HG02938 (cell line): ENCODE measurements around the gene SNX13.
A peak's percentile ranks its signal among the peaks of the same experiment; 100 is the strongest.

ENCODE experiments used
- ATAC-seq: cut with Tn5 transposase; IDR thresholded peaks from one replicate; pipeline ENCODE4 v1.9.1; 2021; ENCODE audit warnings: mild to moderate bottlenecking, moderate library complexity; ENCODE audit not compliant: unreplicated experiment

The SNX13 gene

GRCh38 chr7:17940302-17940883 lies at the start of gene SNX13:
Gene SNX13 (minus strand): TSS chr7:17940494. CDS start chr7:17940295, 199 bp downstream.
- peak; percentile 87 for ATAC-seq

- no peak for ATAC-seq
Observed at GRCh38 chr7:17989546-17989945, 49.3 kb upstream of the SNX13 start.

GRCh38 chr7:17988858-17989257 lies 48.6 kb upstream of the SNX13 start:
- ATAC-seq = no peak

GRCh38 chr7:17988141-17988540 lies 47.8 kb upstream of the SNX13 start:
- no peak for ATAC-seq

- ATAC-seq = no peak
Observed at GRCh38 chr7:17986851-17987250, 46.6 kb upstream of the SNX13 start.

- ATAC-seq = no peak
Observed at GRCh38 chr7:17985473-17986239, 45.4 kb upstream of the SNX13 start.

GRCh38 chr7:17984288-17984687 lies 44.0 kb upstream of the SNX13 start:
- no peak for ATAC-seq

GRCh38 chr7:17983221-17984062 lies 43.1 kb upstream of the SNX13 start:
- ATAC-seq = no peak

GRCh38 chr7:17976952-17977351 lies 36.7 kb upstream of the SNX13 start:
- no peak for ATAC-seq

GRCh38 chr7:17971411-17971810 lies 31.1 kb upstream of the SNX13 start:
- no peak for ATAC-seq

- no peak for ATAC-seq
Observed at GRCh38 chr7:17968791-17969715, 28.8 kb upstream of the SNX13 start.

- ATAC-seq = no peak
Observed at GRCh38 chr7:17966706-17967105, 26.4 kb upstream of the SNX13 start.

- no peak for ATAC-seq
Observed at GRCh38 chr7:17965603-17966002, 25.3 kb upstream of the SNX13 start.

GRCh38 chr7:17963281-17963680 lies 23.0 kb upstream of the SNX13 start:
- ATAC-seq = no peak

GRCh38 chr7:17962652-17963051 lies 22.4 kb upstream of the SNX13 start:
- no peak for ATAC-seq

GRCh38 chr7:17957871-17958270 lies 17.6 kb upstream of the SNX13 start:
- no peak for ATAC-seq

- peak; percentile 100 for ATAC-seq
Observed at GRCh38 chr7:17952387-17952786, 12.1 kb upstream of the SNX13 start.

- ATAC-seq = no peak
Observed at GRCh38 chr7:17951742-17952254, 11.5 kb upstream of the SNX13 start.

- ATAC-seq = no peak
Observed at GRCh38 chr7:17948526-17949238, 8.4 kb upstream of the SNX13 start.

GRCh38 chr7:17947620-17948019 lies 7.3 kb upstream of the SNX13 start:
- ATAC-seq = no peak
